Measurements from ENCODE around the gene FAM236D.
"Not testable (repeated sequence)": the region's sequence is repeated elsewhere in the genome, so short reads cannot be mapped to it uniquely, and the experiment has no call there.

GRCh38 chrX:72808110-72808509, at the start of gene FAM236D:
- TF ChIP-seq, protein P1, sequence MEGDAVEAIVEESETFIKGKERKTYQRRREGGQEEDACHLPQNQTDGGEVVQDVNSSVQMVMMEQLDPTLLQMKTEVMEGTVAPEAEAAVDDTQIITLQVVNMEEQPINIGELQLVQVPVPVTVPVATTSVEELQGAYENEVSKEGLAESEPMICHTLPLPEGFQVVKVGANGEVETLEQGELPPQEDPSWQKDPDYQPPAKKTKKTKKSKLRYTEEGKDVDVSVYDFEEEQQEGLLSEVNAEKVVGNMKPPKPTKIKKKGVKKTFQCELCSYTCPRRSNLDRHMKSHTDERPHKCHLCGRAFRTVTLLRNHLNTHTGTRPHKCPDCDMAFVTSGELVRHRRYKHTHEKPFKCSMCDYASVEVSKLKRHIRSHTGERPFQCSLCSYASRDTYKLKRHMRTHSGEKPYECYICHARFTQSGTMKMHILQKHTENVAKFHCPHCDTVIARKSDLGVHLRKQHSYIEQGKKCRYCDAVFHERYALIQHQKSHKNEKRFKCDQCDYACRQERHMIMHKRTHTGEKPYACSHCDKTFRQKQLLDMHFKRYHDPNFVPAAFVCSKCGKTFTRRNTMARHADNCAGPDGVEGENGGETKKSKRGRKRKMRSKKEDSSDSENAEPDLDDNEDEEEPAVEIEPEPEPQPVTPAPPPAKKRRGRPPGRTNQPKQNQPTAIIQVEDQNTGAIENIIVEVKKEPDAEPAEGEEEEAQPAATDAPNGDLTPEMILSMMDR (conservative IDR thresholded peaks at IDR 0.05): not testable (repeated sequence)
- TF ChIP-seq ZFX (IDR thresholded peaks at IDR 0.05): not testable (repeated sequence)

Measured in C4-2B (cell line).